Pancreas (tissue), 10 donors: ENCODE measurements around the gene CAPN12. TPM values are rescaled to one million over a fixed set of nuclear protein-coding genes. Genes with fewer than 3 reads are reported as not detected.
"Not testable (repeated sequence)": the region's sequence is repeated elsewhere in the genome, so short reads cannot be mapped to it uniquely, and the experiment has no call there.

ENCODE experiments used
- ATAC-seq, 4 donors: fragments of 200-7000 bp; cut with Tn5 transposase; one replicate each; pipeline versions ENCODE4 v1.8.0 to v1.9.1; 2020; ENCODE audit warnings: mild to moderate bottlenecking in 4 of 4, moderate library complexity in 4 of 4
- DNase-seq, 6 donors: peaks; one replicate each; pipeline ENCODE4 v3.0.0-alpha.2; 2020
- FAIRE-seq: peaks from 2 replicates; lab custom pipeline; 2012; peaks lifted over from hg19 to GRCh38; lab: Jason Lieb, UNC
- H3K27ac ChIP-seq, 4 donors: fragments of 200-600 bp; sonication (generic); 1 replicate in 3 of 4; 2 replicates in 1 of 4; pipeline versions ENCODE4 v1.5.0 to v1.8.0; 2020
- H3K27me3 ChIP-seq, 4 donors: fragments of 200-600 bp; one replicate each; pipeline ENCODE4 v1.8.0; 2021
- H3K36me3 ChIP-seq, 3 donors: fragments of 200-600 bp; sonication (generic) in 1 of 3; one replicate each; pipeline versions ENCODE4 v1.5.0 to v1.8.0; 2020 to 2021
- H3K4me1 ChIP-seq, 3 donors: fragments of 200-600 bp; one replicate each; pipeline ENCODE4 v1.8.0; 2021
- H3K4me3 ChIP-seq, 4 donors: fragments of 200-600 bp; sonication (generic) in 2 of 4; one replicate each; pipeline versions ENCODE4 v1.5.0 to v1.8.0; 2020 to 2021
- H3K9me3 ChIP-seq, 4 donors: fragments of 200-600 bp; one replicate each; pipeline ENCODE4 v1.8.0; 2021
- WGBS, 2 donors: extraction: QIAGEN DNeasy Blood & Tissue Kit; methylation state at CpG; one replicate each; pipeline ENCODE4 v1.1.7; 2013; 5-methylcytosine and 5-hydroxymethylcytosine counted together
- intact Hi-C, 3 donors: fragments of 100-400 bp; cut with DNase I; formaldehyde crosslinking; loops; one replicate each; pipeline versions ENCODE4 v1.11.1 to v1.14.2; 2022
- polyA plus RNA-seq, 2 donors: library from polyadenylated mRNA; stranded (reverse); fragments of 200-250 nt; gene quantifications; one replicate each; pipeline ENCODE4 v1.2.3, GENCODE V29; 2013
- total RNA-seq, 6 donors: library from RNA; stranded (reverse); fragmentation: NEBNext Ultra II Directional in 4 of 6; extraction: Animal tissue kit (Norgen Biotek cat#: 25700) in 4 of 6; gene quantifications; one replicate each; pipeline versions ENCODE4 v1.2.1 to v1.2.4, GENCODE V29; 2021 to 2023
- TF ChIP-seq, protein P1 (sequence below), 4 donors: fragments of 200-600 bp; sonication (generic) in 3 of 4; IDR thresholded peaks; one replicate each; pipeline versions ENCODE4 v1.5.0 to v1.8.0; 2021; ENCODE audit warnings: antibody characterized with exemption in 4 of 4
- donor health status: healthy with polysubstance abuse.
- donor health status: DM: no; HTN: no; CAD: no; lungs with moderate emphysema.
- donor health status: DM: no; HTN: no; CAD: no.
- donor health status: control.
- donor health status: control.
- donor health status: Bipolar disorder and iron deficiency.
- donor health status: DM: yes; HTN: yes; CAD: no.
- donor health status: DM: no; HTN: no; CAD: no.
- donor health status: DM: no; HTN: no; CAD: no.
- donor health status: DM: yes; HTN: yes; CAD: no.

Gene CAPN12
- total and polyA plus RNA-seq, 8 donors: 2.3 to 46.3 (median 8.0) TPM

DNA sequence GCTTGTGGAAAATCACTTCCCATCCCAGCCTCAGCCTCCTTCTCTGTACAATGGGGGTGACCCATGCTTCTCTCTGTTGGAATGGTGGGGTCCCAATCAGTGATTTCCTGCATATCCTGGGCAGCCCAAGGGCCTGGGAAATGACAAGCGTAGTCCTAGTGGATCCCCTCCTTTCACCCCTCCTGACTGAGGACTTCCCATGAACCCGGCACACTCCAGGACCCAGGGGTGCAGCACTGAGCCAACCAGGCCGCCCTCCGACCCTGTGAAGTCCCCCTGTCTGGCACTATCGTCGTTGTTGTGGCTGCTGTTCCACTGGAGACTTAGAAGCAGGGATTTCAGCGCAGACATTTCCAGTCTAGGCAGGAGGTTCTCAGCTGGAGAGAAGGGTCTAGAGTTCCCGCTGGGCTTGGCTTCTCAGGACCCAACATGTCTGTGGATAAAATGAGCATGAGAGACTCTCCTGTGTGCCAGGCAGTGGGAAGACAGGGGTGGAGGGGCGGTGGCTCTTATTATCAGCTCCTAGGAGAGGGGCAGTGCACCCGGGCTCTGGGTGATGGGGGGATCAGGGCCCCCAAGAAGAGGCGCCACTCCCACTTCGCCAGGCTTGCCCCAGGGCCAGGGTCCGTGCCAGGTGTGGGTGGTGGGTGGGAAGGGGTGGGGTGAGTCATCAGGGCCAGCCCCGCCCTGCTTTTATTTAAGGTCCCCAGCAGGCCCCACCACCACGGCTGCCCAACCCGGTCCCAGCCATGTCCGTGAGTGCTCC is 44.4 kb upstream of the CAPN12 start, which contains the start of gene LGALS7B:
LGALS7B (plus strand) TSS at position 723 of the 766 bp plus-strand sequence; CDS start at position 750, 27 bp downstream.
- no peaks in the 10 kb centered on the region for H3K27me3 ChIP-seq
- intact Hi-C loops: no loop called here
- H3K9me3 ChIP-seq: no peaks in the 10 kb centered on the region
- no peaks in the 10 kb centered on the region for H3K36me3 ChIP-seq
- ATAC-seq (no peak), FAIRE-seq (no peak), DNase-seq (no peak)
- no peak within 1 kb of the TSS for H3K27ac ChIP-seq
- no peak within 1 kb of the TSS for H3K4me3 ChIP-seq
- WGBS, 2 donors: 84% methylated on average over 12 to 14 of the region's 17 CpGs
- H3K4me1 ChIP-seq: peaks cover 0 to 4% (median 0%) of the 10 kb centered on the region in 3 donors
- TF ChIP-seq, protein P1, sequence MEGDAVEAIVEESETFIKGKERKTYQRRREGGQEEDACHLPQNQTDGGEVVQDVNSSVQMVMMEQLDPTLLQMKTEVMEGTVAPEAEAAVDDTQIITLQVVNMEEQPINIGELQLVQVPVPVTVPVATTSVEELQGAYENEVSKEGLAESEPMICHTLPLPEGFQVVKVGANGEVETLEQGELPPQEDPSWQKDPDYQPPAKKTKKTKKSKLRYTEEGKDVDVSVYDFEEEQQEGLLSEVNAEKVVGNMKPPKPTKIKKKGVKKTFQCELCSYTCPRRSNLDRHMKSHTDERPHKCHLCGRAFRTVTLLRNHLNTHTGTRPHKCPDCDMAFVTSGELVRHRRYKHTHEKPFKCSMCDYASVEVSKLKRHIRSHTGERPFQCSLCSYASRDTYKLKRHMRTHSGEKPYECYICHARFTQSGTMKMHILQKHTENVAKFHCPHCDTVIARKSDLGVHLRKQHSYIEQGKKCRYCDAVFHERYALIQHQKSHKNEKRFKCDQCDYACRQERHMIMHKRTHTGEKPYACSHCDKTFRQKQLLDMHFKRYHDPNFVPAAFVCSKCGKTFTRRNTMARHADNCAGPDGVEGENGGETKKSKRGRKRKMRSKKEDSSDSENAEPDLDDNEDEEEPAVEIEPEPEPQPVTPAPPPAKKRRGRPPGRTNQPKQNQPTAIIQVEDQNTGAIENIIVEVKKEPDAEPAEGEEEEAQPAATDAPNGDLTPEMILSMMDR (IDR thresholded peaks at IDR 0.05): no peak

DNA sequence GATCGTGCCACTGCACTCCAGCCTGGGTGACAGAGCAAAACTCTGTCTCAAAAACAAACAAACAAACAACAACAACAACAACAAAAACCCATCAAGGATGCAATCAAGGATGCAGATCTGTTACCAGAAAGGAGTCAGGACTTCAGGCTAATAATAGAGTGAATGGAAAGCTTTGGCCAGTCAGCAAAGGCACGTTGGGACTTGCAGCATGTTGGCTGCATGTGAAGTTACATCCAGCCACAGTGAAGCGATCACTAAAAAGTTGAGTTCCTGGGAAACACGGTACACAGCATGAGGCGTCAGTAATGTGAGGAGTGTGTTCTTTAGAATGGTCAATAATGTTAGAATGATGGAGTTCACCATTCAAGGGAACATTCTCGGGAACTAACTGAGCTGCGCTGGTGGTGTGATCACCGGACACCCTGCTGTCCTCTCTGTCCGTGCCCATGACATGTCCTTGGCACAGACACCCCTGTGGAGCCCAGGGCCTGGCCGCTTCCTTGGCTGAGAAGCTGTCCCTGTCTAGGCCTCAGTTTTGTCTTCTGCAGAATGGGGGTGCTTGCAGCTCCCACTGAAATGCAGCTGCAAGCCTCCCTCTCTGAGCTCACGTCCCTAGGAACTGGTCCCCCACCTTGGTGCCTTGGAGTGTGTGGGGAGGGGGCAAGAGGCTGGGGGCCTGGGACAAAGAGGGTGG is 42.4 kb upstream of the CAPN12 start:
- ATAC-seq: no peak
- TF ChIP-seq, protein P1 (IDR thresholded peaks at IDR 0.05): no peak
- H3K4me3 ChIP-seq: no peak overlapping the region
- no peaks in the 10 kb centered on the region for H3K36me3 ChIP-seq
- WGBS, 2 donors: 82 to 85% methylated on average over 11 of the region's 11 CpGs
- no peaks in the 10 kb centered on the region for H3K27me3 ChIP-seq
- intact Hi-C loops: no loop called here
- H3K27ac ChIP-seq: no peak overlapping the region
- H3K9me3 ChIP-seq: no peaks in the 10 kb centered on the region
- peaks cover 0 to 4% (median 0%) of the 10 kb centered on the region in 3 donors for H3K4me1 ChIP-seq
- DNase-seq: no peak
- no peak for FAIRE-seq

DNA sequence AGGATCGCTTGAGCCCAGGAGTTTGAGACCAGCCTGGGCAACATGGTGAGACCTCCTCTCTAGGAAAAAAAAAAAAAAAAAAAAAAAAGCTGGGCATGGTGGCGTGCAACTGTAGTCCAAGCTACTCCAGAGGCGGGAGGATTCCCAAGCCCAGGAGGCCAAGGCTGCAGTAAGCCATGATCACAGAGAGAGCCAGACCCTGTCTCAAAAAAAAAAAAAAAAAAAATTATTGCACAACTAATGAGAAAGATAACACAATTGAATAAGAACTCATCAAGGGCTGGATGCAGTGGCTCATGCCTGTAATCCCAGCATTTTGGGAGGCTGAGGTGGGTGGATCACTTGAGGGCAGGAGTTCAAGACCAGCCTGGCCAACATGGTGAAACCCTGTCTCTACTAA is 41.8 kb upstream of the CAPN12 start:
- DNase-seq, FAIRE-seq, H3K27ac ChIP-seq, ATAC-seq, H3K4me1 ChIP-seq, H3K4me3 ChIP-seq, H3K36me3 ChIP-seq, intact Hi-C loops, H3K9me3 ChIP-seq, H3K27me3 ChIP-seq: not testable (repeated sequence)
- WGBS, 2 donors: 93 to 95% methylated on average over 3 of the region's 3 CpGs

- H3K27ac ChIP-seq: no peak overlapping the region
- H3K9me3 ChIP-seq: no peaks in the 10 kb centered on the region
- H3K36me3 ChIP-seq: no peaks in the 10 kb centered on the region
- WGBS, 2 donors: 96 to 100% methylated on average over 7 of the region's 7 CpGs
- DNase-seq (no peak), FAIRE-seq (no peak), ATAC-seq (no peak)
- no peaks in the 10 kb centered on the region for H3K27me3 ChIP-seq
- intact Hi-C loops: no loop called here
- peaks cover 0 to 4% (median 0%) of the 10 kb centered on the region in 3 donors for H3K4me1 ChIP-seq
- TF ChIP-seq, protein P1 (IDR thresholded peaks at IDR 0.05): no peak
- no peak overlapping the region for H3K4me3 ChIP-seq
Measured at GRCh38 chr19:38785187-38785699, 41.0 kb upstream of the CAPN12 start.

GRCh38 chr19:38784224-38784623 is 40.0 kb upstream of the CAPN12 start:
- intact Hi-C loops: no loop called here
- DNase-seq: peak in 1 of 6 donors; percentile 26
- Histone ChIP-seq H3K4me1 (peaks cover 0 to 4% (median 0%) of the 10 kb centered on the region in 3 donors), H3K27ac (no peak overlapping the region), H3K4me3 (no peak overlapping the region), H3K9me3 (no peaks in the 10 kb centered on the region), H3K36me3 (no peaks in the 10 kb centered on the region), H3K27me3 (no peaks in the 10 kb centered on the region)
- TF ChIP-seq, protein P1 (IDR thresholded peaks at IDR 0.05): no peak
- ATAC-seq: peak; percentile 69 to 88 (median 74)
- no peak for FAIRE-seq
- 27 to 40% methylated on average over 3 of the region's 3 CpGs for WGBS, 2 donors

GRCh38 chr19:38782212-38782611 is 37.9 kb upstream of the CAPN12 start:
- FAIRE-seq, ATAC-seq, H3K27ac ChIP-seq, DNase-seq, H3K4me1 ChIP-seq, H3K27me3 ChIP-seq, H3K4me3 ChIP-seq, H3K9me3 ChIP-seq, intact Hi-C loops, H3K36me3 ChIP-seq: not testable (repeated sequence)
- WGBS, 2 donors: 83 to 89% methylated on average over 13 of the region's 13 CpGs
